Fibroblast of lung (primary cell): ENCODE measurements around the gene UBE2J2. TPM values are rescaled to one million over a fixed set of nuclear protein-coding genes. Genes with fewer than 3 reads are reported as not detected.

Experiments used
- DNase-seq, 2 donors: peaks; one replicate each; pipeline versions ENCODE4 v3.0.0 to v3.0.0-alpha.2; 2010; ENCODE audit warnings: low read depth in 2 of 2
- H2AFZ ChIP-seq: 2 replicates; pipeline ENCODE4 v1.5.1; 2012; ENCODE audit warnings: low read length, control low read depth, inconsistent platforms
- H3K27ac ChIP-seq: 2 replicates; pipeline ENCODE4 v1.5.1; 2011; ENCODE audit warnings: low read length, control low read depth; ENCODE audit not compliant: insufficient read depth
- H3K27me3 ChIP-seq: 2 replicates; pipeline ENCODE4 v1.5.1; 2011; ENCODE audit warnings: mild to moderate bottlenecking, low read length; ENCODE audit not compliant: control insufficient read depth, insufficient read depth
- H3K36me3 ChIP-seq: 2 replicates; pipeline ENCODE4 v1.5.1; 2011; ENCODE audit warnings: low read length; ENCODE audit not compliant: control insufficient read depth, insufficient read depth
- H3K4me1 ChIP-seq: 2 replicates; pipeline ENCODE4 v1.5.1; 2011; ENCODE audit warnings: low read length; ENCODE audit not compliant: control insufficient read depth, insufficient read depth; ENCODE audit errors: extremely low read depth
- H3K4me2 ChIP-seq: 2 replicates; pipeline ENCODE4 v1.5.1; 2011; ENCODE audit warnings: low read length, control low read depth; ENCODE audit not compliant: insufficient read depth; ENCODE audit errors: extremely low read depth
- H3K4me3 ChIP-seq, 4 experiments: fragments of 200-600 bp in 1 of 4; sonication (generic) in 1 of 4; replicated peaks in 1 of 4; 2 replicates each; pipeline ENCODE4 v1.5.1; 2011 to 2016; ENCODE audit warnings: low read length in 4 of 4, low read depth in 3 of 4, mild to moderate bottlenecking in 3 of 4, control low read depth in 2 of 4, inconsistent platforms in 1 of 4, mixed read lengths in 1 of 4; ENCODE audit not compliant: insufficient read depth in 1 of 4; ENCODE audit errors: control extremely low read depth in 1 of 4
- H3K79me2 ChIP-seq: 2 replicates; pipeline ENCODE4 v1.5.1; 2012; ENCODE audit warnings: mild to moderate bottlenecking, low read length, inconsistent platforms; ENCODE audit not compliant: control insufficient read depth, insufficient read depth
- H3K9ac ChIP-seq: 2 replicates; pipeline ENCODE4 v1.5.1; 2011; ENCODE audit warnings: mild to moderate bottlenecking, low read length, control low read depth; ENCODE audit not compliant: insufficient read depth
- H3K9me3 ChIP-seq: 2 replicates; pipeline ENCODE4 v1.5.1; 2012; ENCODE audit warnings: low read depth, low read length; ENCODE audit not compliant: control insufficient read depth, insufficient read depth
- H4K20me1 ChIP-seq: 2 replicates; pipeline ENCODE4 v1.5.1; 2011; ENCODE audit warnings: low read length; ENCODE audit not compliant: control insufficient read depth, insufficient read depth; ENCODE audit errors: extremely low read depth
- CTCF ChIP-seq, 2 donors: IDR thresholded peaks in 1 of 2; conservative IDR thresholded peaks in 1 of 2; 1 replicate in 1 of 2; 2 replicates in 1 of 2; pipeline ENCODE4 v1.5.1; 2011 to 2012; ENCODE audit warnings: low read length in 2 of 2, control low read depth in 1 of 2, inconsistent platforms in 1 of 2, low read depth in 1 of 2, mild to moderate bottlenecking in 1 of 2
- EZH2 ChIP-seq: IDR thresholded peaks from 2 replicates; pipeline ENCODE4 v1.5.1; 2012; ENCODE audit warnings: low read length, control low read depth, mild to moderate bottlenecking; ENCODE audit errors: missing control alignments
- polyA plus RNA-seq, 2 donors: library from polyadenylated mRNA; depleted of rRNA in 1 of 2; stranded (reverse) in 1 of 2; unstranded in 1 of 2; fragments of >200 nt; gene quantifications; 2 replicates each; pipeline ENCODE4 v1.2.1, GENCODE V29; 2011 to 2012; ENCODE audit warnings: missing spikeins in 1 of 2
- total RNA-seq: library from RNA; depleted of rRNA; stranded (reverse); fragments of >200 nt; gene quantifications from 2 replicates; pipeline ENCODE4 v1.2.1, GENCODE V29; 2014

UBE2J2 gene
- total and polyA plus RNA-seq, 2 donors (not counting 1 experiment from before 2014, with no cell fraction given) = 32.3 to 47.2 TPM

GRCh38 chr1:1307261-1307922 lies 33.7 kb upstream of the UBE2J2 start:
- Histone ChIP-seq H2AFZ (no peak overlapping the region), H3K9ac (peak overlapping the region; percentile 71), H3K27ac (peak overlapping the region; percentile 65), H3K79me2 (peaks cover 48% of the 10 kb centered on the region), H3K9me3 (no peaks in the 10 kb centered on the region), H3K4me2 (peak overlapping the region; percentile 99), H4K20me1 (no peaks in the 10 kb centered on the region), H3K4me1 (peaks cover 23% of the 10 kb centered on the region), H3K27me3 (no peaks in the 10 kb centered on the region), H3K4me3 (peak overlapping the region; percentile 66 to 84 (median 78)), H3K36me3 (peaks cover 22% of the 10 kb centered on the region)
- no peak for DNase-seq
- no peak for TF ChIP-seq CTCF (conservative IDR thresholded peaks at IDR 0.05 in 1 of 2, IDR thresholded peaks at IDR 0.05 in 1 of 2; ENCODE audit: low read depth in 1 of 2, low read length in 2 of 2)
- TF ChIP-seq EZH2 = no peak

- Histone ChIP-seq H3K4me2 (peak overlapping the region; percentile 99), H3K9me3 (no peaks in the 10 kb centered on the region), H3K27me3 (no peaks in the 10 kb centered on the region), H3K79me2 (peaks cover 48% of the 10 kb centered on the region), H3K4me3 (peak overlapping the region; percentile 66 to 84 (median 78)), H4K20me1 (no peaks in the 10 kb centered on the region), H3K9ac (peak overlapping the region; percentile 71), H3K27ac (peak overlapping the region; percentile 65), H3K4me1 (peaks cover 23% of the 10 kb centered on the region), H3K36me3 (peaks cover 20% of the 10 kb centered on the region), H2AFZ (no peak overlapping the region)
- TF ChIP-seq EZH2 (no peak), CTCF (conservative IDR thresholded peaks at IDR 0.05 in 1 of 2, IDR thresholded peaks at IDR 0.05 in 1 of 2; ENCODE audit: low read depth in 1 of 2, low read length in 2 of 2) (no peak)
- DNase-seq = no peak
Measured at GRCh38 chr1:1306661-1307260, 33.1 kb upstream of the UBE2J2 start.

- Histone ChIP-seq H4K20me1 (no peaks in the 10 kb centered on the region), H3K4me2 (peak overlapping the region; percentile 99), H2AFZ (no peak overlapping the region), H3K27ac (peak overlapping the region; percentile 39), H3K27me3 (no peaks in the 10 kb centered on the region), H3K4me3 (peak overlapping the region; percentile 66 to 84 (median 78)), H3K4me1 (peaks cover 23% of the 10 kb centered on the region), H3K9me3 (no peaks in the 10 kb centered on the region), H3K36me3 (peaks cover 18% of the 10 kb centered on the region), H3K79me2 (peaks cover 48% of the 10 kb centered on the region), H3K9ac (peak overlapping the region; percentile 48)
- TF ChIP-seq EZH2 (no peak), CTCF (conservative IDR thresholded peaks at IDR 0.05 in 1 of 2, IDR thresholded peaks at IDR 0.05 in 1 of 2; ENCODE audit: low read depth in 1 of 2, low read length in 2 of 2) (peak; percentile 9 to 38)
- no peak for DNase-seq
Measured at GRCh38 chr1:1306070-1306660, 32.5 kb upstream of the UBE2J2 start.
